Thyroid gland (tissue), 4 donors: ENCODE results near the gene AFF2. TPM values are rescaled to one million over a fixed set of nuclear protein-coding genes. Genes with fewer than 3 reads are reported as not detected.

Experiments
- DNase-seq, 2 donors: peaks; one replicate each; pipeline ENCODE4 v3.0.0-alpha.2; 2019
- H3K27ac ChIP-seq, 3 donors: fragments of 200-600 bp; sonication (generic); 1 replicate in 2 of 3; 2 replicates in 1 of 3; pipeline ENCODE4 v1.5.1; 2016 to 2019; ENCODE audit warnings: mild to moderate bottlenecking in 1 of 3, moderate library complexity in 1 of 3
- H3K27me3 ChIP-seq: fragments of 200-600 bp; sonication (generic); one replicate; pipeline ENCODE4 v1.5.1; 2019
- H3K36me3 ChIP-seq, 2 donors: fragments of 200-600 bp; sonication (generic); one replicate each; pipeline ENCODE4 v1.5.1; 2016 to 2019
- H3K4me1 ChIP-seq, 2 donors: fragments of 200-600 bp; sonication (generic); one replicate each; pipeline ENCODE4 v1.5.1; 2017 to 2019
- H3K4me3 ChIP-seq, 3 donors: fragments of 200-600 bp; sonication (generic); replicated peaks in 1 of 3; 1 replicate in 2 of 3; 2 replicates in 1 of 3; pipeline ENCODE4 v1.5.1; 2016; ENCODE audit warnings: mild to moderate bottlenecking in 1 of 3
- H3K9me3 ChIP-seq: fragments of 200-600 bp; sonication (generic); one replicate; pipeline ENCODE4 v1.5.1; 2017
- POLR2A ChIP-seq, 2 donors: fragments of 450-650 bp; IDR thresholded peaks; one replicate each; pipeline ENCODE4 v1.6.1; 2017; ENCODE audit warnings: antibody characterized with exemption in 2 of 2, mild to moderate bottlenecking in 2 of 2, moderate library complexity in 1 of 2
- WGBS, 2 donors: methylation state at CpG; one replicate each; pipeline ENCODE4 v1.1.5; 2017; 5-methylcytosine and 5-hydroxymethylcytosine counted together
- intact Hi-C: fragments of 100-400 bp; cut with DNase I; formaldehyde crosslinking; loops from one replicate; pipeline ENCODE4 v1.15.1; 2023
- total RNA-seq, 4 donors: library from RNA; depleted of rRNA; stranded (reverse); fragments of >200 nt; gene quantifications; one replicate each; pipeline ENCODE4 v1.2.3, GENCODE V29; 2016
- TF ChIP-seq, protein P1 (sequence below), 6 experiments: fragments of 200-600 bp in 3 of 6; fragments of 450-650 bp in 3 of 6; sonication (generic) in 3 of 6; IDR thresholded peaks; one replicate each; pipeline ENCODE4 v1.5.1; 2016 to 2019; ENCODE audit warnings: antibody characterized with exemption in 6 of 6, mild to moderate bottlenecking in 2 of 6, inconsistent platforms in 1 of 6, moderate library complexity in 1 of 6

AFF2 gene
- total RNA-seq, 4 donors from 2014 or later: 3.7 to 6.5 (median 4.4) TPM

DNA sequence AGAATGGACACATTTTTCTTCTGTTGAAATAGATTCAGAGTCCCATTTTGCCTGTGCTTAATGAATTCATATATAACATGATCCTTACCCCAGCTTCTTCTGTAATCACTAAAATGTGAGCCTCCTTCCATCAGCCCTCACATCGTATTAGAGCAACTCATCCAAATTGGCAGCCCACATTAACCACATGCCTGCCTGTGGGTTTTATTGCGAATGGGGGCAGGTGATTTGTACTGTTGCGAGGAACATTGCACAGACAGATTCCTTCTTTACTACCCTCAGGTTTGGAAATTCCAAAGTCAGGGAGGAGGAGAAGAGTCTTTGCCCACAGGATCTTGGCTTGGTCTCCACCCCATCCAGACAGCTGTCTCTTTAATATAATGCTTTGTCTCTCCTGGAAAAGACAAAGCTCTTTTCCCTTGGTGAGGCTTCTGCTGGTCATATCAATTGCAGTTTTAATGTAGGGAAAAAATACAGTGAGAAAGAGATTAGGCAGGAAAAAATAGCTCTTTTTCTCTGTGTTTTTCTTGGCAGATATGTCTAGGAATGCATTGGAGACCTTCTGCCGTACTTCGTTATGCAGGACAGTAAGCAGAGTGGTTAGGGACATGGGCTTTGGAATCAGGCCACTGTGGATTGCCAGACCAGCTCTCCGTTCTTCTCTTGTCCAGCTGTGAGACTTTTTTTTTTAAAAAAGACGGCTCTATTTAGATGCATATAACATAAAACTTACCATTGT lies 371.2 kb downstream of the AFF2 start:
- H3K4me1 ChIP-seq: no peaks in the 10 kb centered on the region
- 62 to 78% methylated on average over 4 to 7 of the region's 7 CpGs for WGBS, 2 donors
- no peak for TF ChIP-seq POLR2A (IDR thresholded peaks at IDR 0.05)
- TF ChIP-seq, protein P1, sequence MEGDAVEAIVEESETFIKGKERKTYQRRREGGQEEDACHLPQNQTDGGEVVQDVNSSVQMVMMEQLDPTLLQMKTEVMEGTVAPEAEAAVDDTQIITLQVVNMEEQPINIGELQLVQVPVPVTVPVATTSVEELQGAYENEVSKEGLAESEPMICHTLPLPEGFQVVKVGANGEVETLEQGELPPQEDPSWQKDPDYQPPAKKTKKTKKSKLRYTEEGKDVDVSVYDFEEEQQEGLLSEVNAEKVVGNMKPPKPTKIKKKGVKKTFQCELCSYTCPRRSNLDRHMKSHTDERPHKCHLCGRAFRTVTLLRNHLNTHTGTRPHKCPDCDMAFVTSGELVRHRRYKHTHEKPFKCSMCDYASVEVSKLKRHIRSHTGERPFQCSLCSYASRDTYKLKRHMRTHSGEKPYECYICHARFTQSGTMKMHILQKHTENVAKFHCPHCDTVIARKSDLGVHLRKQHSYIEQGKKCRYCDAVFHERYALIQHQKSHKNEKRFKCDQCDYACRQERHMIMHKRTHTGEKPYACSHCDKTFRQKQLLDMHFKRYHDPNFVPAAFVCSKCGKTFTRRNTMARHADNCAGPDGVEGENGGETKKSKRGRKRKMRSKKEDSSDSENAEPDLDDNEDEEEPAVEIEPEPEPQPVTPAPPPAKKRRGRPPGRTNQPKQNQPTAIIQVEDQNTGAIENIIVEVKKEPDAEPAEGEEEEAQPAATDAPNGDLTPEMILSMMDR (IDR thresholded peaks at IDR 0.05): no peak

DNA sequence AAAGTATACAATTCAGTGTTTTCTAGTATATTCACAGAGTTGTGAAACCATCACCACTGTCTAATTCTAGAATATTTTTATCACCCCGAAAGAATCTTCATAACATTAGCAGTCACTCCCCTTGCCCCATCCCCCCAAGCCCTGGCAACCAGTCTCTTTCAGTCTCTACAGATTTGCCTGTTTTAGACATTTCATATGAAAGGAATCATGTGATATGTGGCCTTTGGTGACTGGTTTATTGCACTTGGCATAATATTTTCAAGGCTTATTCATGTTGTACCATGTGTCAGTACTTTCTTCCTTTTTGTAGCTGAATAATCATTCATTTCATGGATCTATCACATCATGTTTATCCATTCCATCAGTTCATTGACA lies 371.7 kb downstream of the AFF2 start:
- H3K4me3 ChIP-seq: no peak overlapping the region
- H3K27ac ChIP-seq: no peak overlapping the region
- H3K27me3 ChIP-seq: no peaks in the 10 kb centered on the region
- intact Hi-C loops: no loop called here
- no peak for TF ChIP-seq POLR2A (IDR thresholded peaks at IDR 0.05)
- TF ChIP-seq, protein P1 (IDR thresholded peaks at IDR 0.05): no peak
- no peaks in the 10 kb centered on the region for H3K4me1 ChIP-seq
- 91 to 92% methylated on average over 1 of the region's 1 CpG for WGBS, 2 donors
- H3K36me3 ChIP-seq: no peaks in the 10 kb centered on the region
- DNase-seq: no peak
- H3K9me3 ChIP-seq: no peaks in the 10 kb centered on the region

More for the DNA sequence above, 371.2 kb downstream of the AFF2 start:
- intact Hi-C loops: no loop called here
- Histone ChIP-seq H3K27me3 (no peaks in the 10 kb centered on the region), H3K27ac (no peak overlapping the region), H3K9me3 (no peaks in the 10 kb centered on the region), H3K4me3 (no peak overlapping the region), H3K36me3 (no peaks in the 10 kb centered on the region)
- DNase-seq: no peak

DNA sequence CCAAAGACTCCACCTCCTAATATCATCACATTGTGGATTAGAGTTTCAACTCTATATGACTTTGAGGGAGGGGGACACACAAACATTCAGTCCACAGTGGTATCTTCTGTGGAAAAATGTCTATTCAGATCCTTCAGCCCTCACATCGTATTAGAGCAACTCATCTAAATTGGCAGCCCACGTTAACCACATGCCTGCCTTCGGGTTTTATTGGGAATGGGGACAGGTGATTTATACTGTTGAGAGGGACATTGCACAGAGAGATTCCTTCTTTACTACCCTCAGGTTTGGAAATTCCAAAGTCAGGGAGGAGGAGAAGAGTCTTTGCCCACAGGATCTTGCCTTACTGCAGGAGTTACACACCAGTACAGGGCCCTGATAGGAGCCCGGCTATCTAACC lies 372.5 kb downstream of the AFF2 start:
- WGBS, 2 donors: 72% methylated on average over 4 of the region's 4 CpGs; no CpG with 5 or more reads in 1 of the 2 donors
- DNase-seq: no peak
- H3K9me3 ChIP-seq: no peaks in the 10 kb centered on the region
- no peak overlapping the region for H3K4me3 ChIP-seq
- H3K36me3 ChIP-seq: no peaks in the 10 kb centered on the region
- TF ChIP-seq, protein P1 (IDR thresholded peaks at IDR 0.05): no peak
- no peak for TF ChIP-seq POLR2A (IDR thresholded peaks at IDR 0.05)
- intact Hi-C loops: no loop called here
- H3K27ac ChIP-seq: no peak overlapping the region
- no peaks in the 10 kb centered on the region for H3K27me3 ChIP-seq
- no peaks in the 10 kb centered on the region for H3K4me1 ChIP-seq

DNA sequence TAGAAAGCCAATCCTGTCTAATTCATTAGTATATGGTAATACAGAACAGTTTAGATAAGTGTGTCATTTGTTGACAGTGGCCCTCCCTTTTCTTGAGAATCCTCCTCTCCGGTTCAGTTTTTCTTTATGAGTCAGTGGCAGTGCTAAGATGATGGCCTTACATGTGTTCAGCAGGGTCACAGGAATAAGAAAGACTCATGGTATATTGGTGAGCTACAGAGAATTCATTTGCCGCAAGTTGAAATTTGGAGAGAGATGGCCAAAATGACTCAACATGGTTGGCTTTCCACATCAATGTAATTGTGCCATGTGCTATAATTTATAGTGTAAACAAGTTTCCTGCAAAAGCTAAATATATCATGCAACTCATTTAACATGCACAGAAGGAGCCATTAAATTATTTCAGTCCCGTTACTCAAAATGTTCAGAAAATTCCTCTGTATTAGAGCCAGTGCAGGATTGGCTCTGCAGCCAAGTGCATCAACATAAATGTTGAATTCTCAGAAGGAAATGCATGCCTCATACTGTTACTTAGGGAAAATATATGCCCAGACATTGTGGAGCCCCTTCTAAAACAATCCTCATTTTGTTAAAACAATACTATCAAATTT lies 374.3 kb downstream of the AFF2 start:
- DNase-seq: no peak
- Histone ChIP-seq H3K4me3 (no peak overlapping the region), H3K9me3 (no peaks in the 10 kb centered on the region), H3K27ac (no peak overlapping the region), H3K27me3 (no peaks in the 10 kb centered on the region), H3K36me3 (no peaks in the 10 kb centered on the region), H3K4me1 (no peaks in the 10 kb centered on the region)
- 73 to 88% methylated on average over 3 of the region's 3 CpGs for WGBS, 2 donors
- intact Hi-C loops: no loop called here
- TF ChIP-seq, protein P1 (IDR thresholded peaks at IDR 0.05): no peak
- TF ChIP-seq POLR2A (IDR thresholded peaks at IDR 0.05): no peak

DNA sequence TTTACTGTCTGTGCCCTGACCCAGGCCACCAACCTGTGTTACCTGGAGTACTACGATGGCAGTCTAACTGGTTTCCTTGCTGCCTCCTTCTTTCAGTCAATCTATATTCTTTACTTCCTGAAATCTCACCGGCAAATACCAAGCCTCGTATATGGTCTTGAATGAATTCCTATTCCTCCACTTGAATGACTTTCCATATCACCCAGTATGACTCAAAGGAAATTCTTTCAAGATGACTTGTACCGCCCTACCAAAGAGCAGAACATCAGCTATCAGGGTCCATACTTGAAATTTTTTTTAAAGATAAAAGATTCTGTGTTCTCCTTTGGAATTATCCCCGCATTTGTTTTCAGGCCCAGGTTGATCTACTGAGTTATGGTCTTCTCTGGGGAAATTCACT lies 378.0 kb downstream of the AFF2 start:
- Histone ChIP-seq H3K4me3 (no peak overlapping the region), H3K27me3 (no peaks in the 10 kb centered on the region), H3K36me3 (no peaks in the 10 kb centered on the region), H3K27ac (no peak overlapping the region), H3K9me3 (no peaks in the 10 kb centered on the region), H3K4me1 (no peaks in the 10 kb centered on the region)
- no peak for DNase-seq
- WGBS, 2 donors: 96% methylated on average over 5 of the region's 5 CpGs
- no peak for TF ChIP-seq POLR2A (IDR thresholded peaks at IDR 0.05)
- TF ChIP-seq, protein P1 (IDR thresholded peaks at IDR 0.05): no peak
- intact Hi-C loops: no loop called here
